GM20431 (cell line): Measurements from ENCODE around the gene MALAT1.

Experiments
- in situ Hi-C: fragments of 300-500 bp; cut with MseI, MboI; formaldehyde crosslinking; loops from one replicate; pipeline ENCODE4 v1.15.0; 2020; ENCODE audit warnings: low sequenced_read_pairs; ENCODE audit not compliant: unreplicated experiment

Gene MALAT1

GRCh38 chr11:65478388-65479183, 20.3 kb upstream of the MALAT1 start:
- in situ Hi-C loops: no loop called here

- in situ Hi-C loops: no loop called here
These were observed 19.4 kb upstream of the MALAT1 start for GRCh38 chr11:65479184-65480145.

GRCh38 chr11:65482306-65482850, 16.5 kb upstream of the MALAT1 start:
- in situ Hi-C loops: no loop called here

- in situ Hi-C loops: no loop called here
These were observed 13.0 kb upstream of the MALAT1 start for GRCh38 chr11:65485920-65486219.

GRCh38 chr11:65486570-65487466, 12.0 kb upstream of the MALAT1 start:
- in situ Hi-C loops: no loop called here

- in situ Hi-C loops: no loop called here
These were observed 11.2 kb upstream of the MALAT1 start for GRCh38 chr11:65487467-65488272.

GRCh38 chr11:65488273-65489034, 10.4 kb upstream of the MALAT1 start:
- in situ Hi-C loops: no loop called here

- in situ Hi-C loops: no loop called here
These were observed 9.7 kb upstream of the MALAT1 start for GRCh38 chr11:65489035-65489705.

GRCh38 chr11:65489706-65490320, 9.0 kb upstream of the MALAT1 start:
- in situ Hi-C loops: no loop called here

GRCh38 chr11:65491163-65491465, 7.7 kb upstream of the MALAT1 start:
- in situ Hi-C loops: no loop called here

- in situ Hi-C loops: no loop called here
These were observed 7.0 kb upstream of the MALAT1 start for GRCh38 chr11:65491614-65492386.

GRCh38 chr11:65492387-65492636, 6.5 kb upstream of the MALAT1 start:
- in situ Hi-C loops: no loop called here

GRCh38 chr11:65492637-65493366, 6.0 kb upstream of the MALAT1 start:
- in situ Hi-C loops: no loop called here

- in situ Hi-C loops: no loop called here
These were observed 5.3 kb upstream of the MALAT1 start for GRCh38 chr11:65493367-65494176.

- in situ Hi-C loops: no loop called here
These were observed 2.3 kb upstream of the MALAT1 start for GRCh38 chr11:65496304-65497140.
